IMR-90 (cell line): Measurements from ENCODE around the gene CD81. TPM values are rescaled to one million over a fixed set of nuclear protein-coding genes. Genes with fewer than 3 reads are reported as not detected.

Experiments
- ATAC-seq: fragments of 200-7000 bp; cut with Tn5 transposase; 2 replicates; pipeline ENCODE4 v1.9.1; 2020; ENCODE audit warnings: low read depth, mild to moderate bottlenecking, moderate library complexity
- BruUV-seq: library from RNA; stranded (reverse); fragments of 400-500 nt; replicated peaks from 2 replicates; lab custom pipeline; 2021; lab: Mats Ljungman, UMichigan
- CTCF ChIA-PET: fragments of 300-600 bp; formaldehyde crosslinking; extraction: SDS; loops from one replicate; lab custom pipeline; 2021; ENCODE audit warnings: antibody characterized with exemption; lab: Yijun Ruan, JAX
- POLR2A ChIA-PET: fragments of 300-600 bp; sonication (Branson Sonifier 250); formaldehyde crosslinking; loops from one replicate; lab custom pipeline; 2022; ENCODE audit warnings: antibody characterized with exemption; ENCODE audit not compliant: unreplicated experiment; lab: Charles Lee
- DNase-seq: peaks from one replicate; pipeline ENCODE4 v3.0.0; 2013
- H2AFZ ChIP-seq: replicated peaks from 2 replicates; pipeline ENCODE3; 2013; ENCODE audit warnings: low read length, mild to moderate bottlenecking; ENCODE audit not compliant: poor library complexity
- H2AK5ac ChIP-seq: 2 replicates; pipeline ENCODE4 v1.6.1; 2013; ENCODE audit warnings: low read depth, low read length, inconsistent platforms
- H2AK9ac ChIP-seq: replicated peaks from 2 replicates; pipeline ENCODE3; 2013; ENCODE audit warnings: mild to moderate bottlenecking, low read depth, low read length, moderate library complexity; ENCODE audit not compliant: poor library complexity
- H2BK120ac ChIP-seq: 2 replicates; pipeline ENCODE4 v1.6.1; 2013; ENCODE audit warnings: low read depth, low read length, inconsistent platforms
- H2BK15ac ChIP-seq: 3 replicates; pipeline ENCODE4 v1.6.1; 2013; ENCODE audit warnings: low read depth, low read length, inconsistent platforms
- H2BK20ac ChIP-seq: 2 replicates; pipeline ENCODE4 v1.6.1; 2013; ENCODE audit warnings: low read depth, mild to moderate bottlenecking, inconsistent platforms, low read length, moderate library complexity
- H2BK5ac ChIP-seq: 2 replicates; pipeline ENCODE4 v1.6.1; 2013; ENCODE audit warnings: mild to moderate bottlenecking, low read depth, low read length, inconsistent platforms; ENCODE audit not compliant: poor library complexity, severe bottlenecking
- H3K14ac ChIP-seq: replicated peaks from 2 replicates; pipeline ENCODE4 v1.6.1; 2013; ENCODE audit warnings: low read depth, low read length, inconsistent platforms
- H3K18ac ChIP-seq: 2 replicates; pipeline ENCODE4 v1.6.1; 2013; ENCODE audit warnings: low read depth, low read length, control low read depth
- H3K23ac ChIP-seq: 2 replicates; pipeline ENCODE4 v1.6.1; 2013; ENCODE audit warnings: low read depth, low read length, inconsistent platforms
- H3K27ac ChIP-seq: 2 replicates; pipeline ENCODE4 v1.5.1; 2013; ENCODE audit warnings: mild to moderate bottlenecking, control low read depth, low read length; ENCODE audit not compliant: insufficient read depth
- H3K27me3 ChIP-seq: 2 replicates; pipeline ENCODE4 v1.6.1; 2013; ENCODE audit warnings: low read length; ENCODE audit not compliant: control insufficient read depth, insufficient read depth
- H3K36me3 ChIP-seq: 2 replicates; pipeline ENCODE4 v1.6.1; 2013; ENCODE audit warnings: low read length, mixed read lengths; ENCODE audit not compliant: control insufficient read depth, insufficient read depth
- H3K4ac ChIP-seq: 2 replicates; pipeline ENCODE4 v1.6.1; 2013; ENCODE audit warnings: low read depth, low read length, inconsistent platforms
- H3K4me1 ChIP-seq: 2 replicates; pipeline ENCODE4 v1.6.1; 2013; ENCODE audit warnings: low read length, mixed read lengths; ENCODE audit not compliant: control insufficient read depth, insufficient read depth
- H3K4me2 ChIP-seq: 2 replicates; pipeline ENCODE4 v1.6.1; 2013; ENCODE audit warnings: low read depth, mild to moderate bottlenecking, control low read depth, low read length, moderate library complexity
- H3K4me3 ChIP-seq: 2 replicates; pipeline ENCODE4 v1.5.1; 2013; ENCODE audit warnings: low read depth, mild to moderate bottlenecking, control low read depth, low read length, moderate library complexity; ENCODE audit not compliant: insufficient read depth
- H3K56ac ChIP-seq: 2 replicates; pipeline ENCODE4 v1.6.1; 2013; ENCODE audit warnings: low read length, inconsistent platforms; ENCODE audit not compliant: insufficient read depth; ENCODE audit errors: extremely low read depth
- H3K79me1 ChIP-seq, 2 experiments: 2 replicates each; pipeline ENCODE4 v1.6.1; 2013; ENCODE audit warnings: low read length in 2 of 2, inconsistent platforms in 1 of 2, low read depth in 1 of 2
- H3K9ac ChIP-seq: 2 replicates; pipeline ENCODE4 v1.6.1; 2013; ENCODE audit warnings: low read depth, low read length, control low read depth
- H3K9me1 ChIP-seq: 2 replicates; pipeline ENCODE4 v1.6.1; 2013; ENCODE audit warnings: low read length, inconsistent platforms; ENCODE audit not compliant: insufficient read depth
- H3K9me3 ChIP-seq: 2 replicates; pipeline ENCODE4 v1.6.1; 2013; ENCODE audit warnings: low read length; ENCODE audit not compliant: control insufficient read depth, insufficient read depth
- H4K20me1 ChIP-seq: 2 replicates; pipeline ENCODE4 v1.6.1; 2013; ENCODE audit warnings: low read length, inconsistent platforms; ENCODE audit not compliant: insufficient read depth
- H4K5ac ChIP-seq: 2 replicates; pipeline ENCODE4 v1.6.1; 2013; ENCODE audit warnings: mild to moderate bottlenecking, low read depth, low read length, control low read depth
- H4K8ac ChIP-seq, 2 experiments: 2 replicates each; pipeline ENCODE4 v1.6.1; 2013; ENCODE audit warnings: low read depth in 2 of 2, low read length in 2 of 2, control low read depth in 1 of 2, inconsistent platforms in 1 of 2
- H4K91ac ChIP-seq: 2 replicates; pipeline ENCODE4 v1.6.1; 2013; ENCODE audit warnings: low read depth, low read length, inconsistent platforms; ENCODE audit not compliant: insufficient read depth
- CHD1 ChIP-seq: IDR thresholded peaks from 2 replicates; pipeline ENCODE4 v1.6.1; 2012; ENCODE audit warnings: low read depth, low read length, improper control_type of control experiment
- MXI1 ChIP-seq: IDR thresholded peaks from 2 replicates; pipeline ENCODE4 v1.6.1; 2012; ENCODE audit warnings: low read depth, mild to moderate bottlenecking, low read length, moderate library complexity, borderline replicate concordance
- RAD21 ChIP-seq: IDR thresholded peaks from 2 replicates; pipeline ENCODE4 v1.6.1; 2012; ENCODE audit warnings: low read length, improper control_type of control experiment
- RCOR1 ChIP-seq: IDR thresholded peaks from 2 replicates; pipeline ENCODE4 v1.6.1; 2012; ENCODE audit warnings: mild to moderate bottlenecking, low read length, improper control_type of control experiment; ENCODE audit not compliant: insufficient replicate concordance
- WGBS, 2 experiments: methylation state at CpG; one replicate each; pipeline versions ENCODE4 v1.1.5 to v1.1.7; 2013; ENCODE audit warnings: missing lambda C conversion rate in 2 of 2; ENCODE audit not compliant: insufficient read length in 1 of 2; ENCODE audit errors: extremely low coverage in 2 of 2; 5-methylcytosine and 5-hydroxymethylcytosine counted together
- dilution Hi-C: fragments of 300-500 bp; cut with HindIII; formaldehyde crosslinking; loops from one replicate; pipeline ENCODE4 v1.14.3; 2018; ENCODE audit warnings: low sequenced_read_pairs; ENCODE audit not compliant: unreplicated experiment
- in situ Hi-C: fragments of 300-500 bp; cut with MboI; formaldehyde crosslinking; loops from 3 replicates; pipeline ENCODE4 v1.14.3; 2019; ENCODE audit warnings: low sequenced_read_pairs, inconsistent platforms, mixed read lengths
- intact Hi-C: fragments of 100-400 bp; cut with micrococcal nuclease; formaldehyde crosslinking; loops from 2 replicates; pipeline ENCODE4 v1.10.0; 2022
- polyA plus RNA-seq, 3 experiments: library from polyadenylated mRNA; depleted of rRNA; stranded (reverse); fragments of >200 nt; gene quantifications; 2 replicates each; pipeline ENCODE4 v1.2.3, GENCODE V29; 2012; ENCODE audit warnings: low replicate concordance in 1 of 3
- total RNA-seq: library from RNA; depleted of rRNA; stranded (reverse); fragments of >200 nt; gene quantifications from 2 replicates; pipeline ENCODE4 v1.2.3, GENCODE V29; 2012
- TF ChIP-seq, protein P1 (sequence below): conservative IDR thresholded peaks from 2 replicates; pipeline ENCODE4 v1.5.1; 2012; ENCODE audit warnings: mild to moderate bottlenecking, low read depth, low read length, improper control_type of control experiment

The CD81 gene
- total and polyA plus RNA-seq, 2 of the 4 experiments (the other 2 are of a cell fraction): 159 to 689 TPM

DNA sequence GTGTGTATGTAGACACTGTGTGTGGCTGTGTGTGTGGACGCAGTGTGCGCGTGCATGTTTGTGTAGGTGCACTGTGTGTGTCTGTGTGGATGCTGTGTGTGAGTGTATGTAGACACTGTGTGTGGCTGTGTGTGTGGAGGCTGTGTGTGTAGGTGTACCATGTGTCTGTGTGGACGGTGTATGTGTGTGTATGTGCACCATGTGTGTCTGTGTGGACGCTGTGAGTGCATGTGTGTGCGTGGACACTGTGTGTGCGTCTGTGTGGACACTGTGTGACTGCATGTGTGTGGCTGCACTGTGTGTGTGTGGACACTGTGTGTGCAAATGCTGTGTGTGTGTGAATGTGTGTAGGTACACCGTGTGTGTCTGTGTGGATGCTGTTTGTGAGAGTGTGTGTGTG lies 56.9 kb downstream of the CD81 start:
- no TSS peak for BruUV-seq
- Histone ChIP-seq H2BK20ac (no peak overlapping the region), H2AK9ac (no peak overlapping the region), H3K79me1 (no peaks in the 10 kb centered on the region), H2AK5ac (no peak overlapping the region), H2AFZ (peak overlapping the region; percentile 44), H4K5ac (no peak overlapping the region), H3K36me3 (no peaks in the 10 kb centered on the region), H3K9me3 (no peaks in the 10 kb centered on the region), H3K4me2 (no peak overlapping the region), H3K27me3 (peaks cover 15% of the 10 kb centered on the region), H3K9ac (no peak overlapping the region), H2BK120ac (no peak overlapping the region), H3K9me1 (no peaks in the 10 kb centered on the region), H4K8ac (no peak overlapping the region), H4K20me1 (no peaks in the 10 kb centered on the region), H2BK5ac (no peak overlapping the region), H3K4ac (no peak overlapping the region), H3K4me3 (no peak overlapping the region), H3K27ac (no peak overlapping the region), H4K91ac (no peak overlapping the region), H2BK15ac (no peak overlapping the region), H3K4me1 (no peaks in the 10 kb centered on the region), H3K23ac (no peak overlapping the region), H3K18ac (no peak overlapping the region), H3K56ac (no peak overlapping the region), H3K14ac (no peak overlapping the region)
- intact Hi-C loops: no loop called here
- in situ Hi-C loops: loop anchor here (10.0 kb wide), 1 partner anchor 81 kb away; no protein-coding TSS in a partner anchor
- WGBS, 2 experiments: 86% methylated on average over 3 of the region's 8 CpGs; no CpG with 5 or more reads in 1 of the 2 experiments
- ChIA-PET POLR2A (no interaction called here), CTCF (no interaction called here)
- no peak for ATAC-seq
- dilution Hi-C loops: no loop called here
- no peak for DNase-seq
- TF ChIP-seq RCOR1 (no peak), RAD21 (no peak), CHD1 (no peak), MXI1 (no peak)
- TF ChIP-seq, protein P1, sequence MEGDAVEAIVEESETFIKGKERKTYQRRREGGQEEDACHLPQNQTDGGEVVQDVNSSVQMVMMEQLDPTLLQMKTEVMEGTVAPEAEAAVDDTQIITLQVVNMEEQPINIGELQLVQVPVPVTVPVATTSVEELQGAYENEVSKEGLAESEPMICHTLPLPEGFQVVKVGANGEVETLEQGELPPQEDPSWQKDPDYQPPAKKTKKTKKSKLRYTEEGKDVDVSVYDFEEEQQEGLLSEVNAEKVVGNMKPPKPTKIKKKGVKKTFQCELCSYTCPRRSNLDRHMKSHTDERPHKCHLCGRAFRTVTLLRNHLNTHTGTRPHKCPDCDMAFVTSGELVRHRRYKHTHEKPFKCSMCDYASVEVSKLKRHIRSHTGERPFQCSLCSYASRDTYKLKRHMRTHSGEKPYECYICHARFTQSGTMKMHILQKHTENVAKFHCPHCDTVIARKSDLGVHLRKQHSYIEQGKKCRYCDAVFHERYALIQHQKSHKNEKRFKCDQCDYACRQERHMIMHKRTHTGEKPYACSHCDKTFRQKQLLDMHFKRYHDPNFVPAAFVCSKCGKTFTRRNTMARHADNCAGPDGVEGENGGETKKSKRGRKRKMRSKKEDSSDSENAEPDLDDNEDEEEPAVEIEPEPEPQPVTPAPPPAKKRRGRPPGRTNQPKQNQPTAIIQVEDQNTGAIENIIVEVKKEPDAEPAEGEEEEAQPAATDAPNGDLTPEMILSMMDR: no peak
